ENCODE measurements around the gene ACTL7A. TPM values are rescaled to one million over a fixed set of nuclear protein-coding genes. Genes with fewer than 3 reads are reported as not detected.

Gene ACTL7A
- polyA plus RNA-seq, 1 experiment, result not detected

GRCh38 chr9:108857572-108857971 is 4.5 kb upstream of the ACTL7A start:
- Histone ChIP-seq H3K27me3 (ENCODE audit: control insufficient read depth, insufficient read depth, low read length) (peaks cover 2% of the 10 kb centered on the region), H3K27ac (ENCODE audit: low read depth, low read length) (no peak overlapping the region), H3K4me3 (ENCODE audit: low read depth, low read length) (no peak overlapping the region), H3K9me3 (ENCODE audit: control insufficient read depth, insufficient read depth, low read length) (peaks cover 12% of the 10 kb centered on the region; the same call in 1 of the 2 replicates)
- ChIA-PET POLR2A (no interaction called here), CTCF (no interaction called here)
- TF ChIP-seq, protein P1, sequence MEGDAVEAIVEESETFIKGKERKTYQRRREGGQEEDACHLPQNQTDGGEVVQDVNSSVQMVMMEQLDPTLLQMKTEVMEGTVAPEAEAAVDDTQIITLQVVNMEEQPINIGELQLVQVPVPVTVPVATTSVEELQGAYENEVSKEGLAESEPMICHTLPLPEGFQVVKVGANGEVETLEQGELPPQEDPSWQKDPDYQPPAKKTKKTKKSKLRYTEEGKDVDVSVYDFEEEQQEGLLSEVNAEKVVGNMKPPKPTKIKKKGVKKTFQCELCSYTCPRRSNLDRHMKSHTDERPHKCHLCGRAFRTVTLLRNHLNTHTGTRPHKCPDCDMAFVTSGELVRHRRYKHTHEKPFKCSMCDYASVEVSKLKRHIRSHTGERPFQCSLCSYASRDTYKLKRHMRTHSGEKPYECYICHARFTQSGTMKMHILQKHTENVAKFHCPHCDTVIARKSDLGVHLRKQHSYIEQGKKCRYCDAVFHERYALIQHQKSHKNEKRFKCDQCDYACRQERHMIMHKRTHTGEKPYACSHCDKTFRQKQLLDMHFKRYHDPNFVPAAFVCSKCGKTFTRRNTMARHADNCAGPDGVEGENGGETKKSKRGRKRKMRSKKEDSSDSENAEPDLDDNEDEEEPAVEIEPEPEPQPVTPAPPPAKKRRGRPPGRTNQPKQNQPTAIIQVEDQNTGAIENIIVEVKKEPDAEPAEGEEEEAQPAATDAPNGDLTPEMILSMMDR (IDR thresholded peaks at IDR 0.05; ENCODE audit: low read depth, low read length), result no peak
- DNase-seq (ENCODE audit: low read depth, low spot score), result no peak

GRCh38 chr9:108859459-108860114 is 2.5 kb upstream of the ACTL7A start:
- ChIA-PET POLR2A (no interaction called here), CTCF (no interaction called here)
- no peak for DNase-seq (ENCODE audit: low read depth, low spot score)

GRCh38 chr9:108860354-108860753 is 1.7 kb upstream of the ACTL7A start:
- peaks cover 8% of the 10 kb centered on the region; the same call in 1 of the 2 replicates for H3K9me3 ChIP-seq (ENCODE audit: control insufficient read depth, insufficient read depth, low read length)
- POLR2A ChIA-PET, result no interaction called here
- no peak for DNase-seq (ENCODE audit: low read depth, low spot score)
- no peak overlapping the region for H3K27ac ChIP-seq (ENCODE audit: low read depth, low read length)
- no peak overlapping the region for H3K4me3 ChIP-seq (ENCODE audit: low read depth, low read length)
- CTCF ChIA-PET, result no interaction called here
- peaks cover 2% of the 10 kb centered on the region for H3K27me3 ChIP-seq (ENCODE audit: control insufficient read depth, insufficient read depth, low read length)
- TF ChIP-seq, protein P1 (IDR thresholded peaks at IDR 0.05; ENCODE audit: low read depth, low read length), result no peak

More at GRCh38 chr9:108859459-108860114, 2.5 kb upstream of the ACTL7A start:
- no peak overlapping the region for H3K4me3 ChIP-seq (ENCODE audit: low read depth, low read length)
- H3K27me3 ChIP-seq (ENCODE audit: control insufficient read depth, insufficient read depth, low read length), result peaks cover 2% of the 10 kb centered on the region
- TF ChIP-seq, protein P1 (IDR thresholded peaks at IDR 0.05; ENCODE audit: low read depth, low read length), result no peak
- peaks cover 15% of the 10 kb centered on the region; the same call in 1 of the 2 replicates for H3K9me3 ChIP-seq (ENCODE audit: control insufficient read depth, insufficient read depth, low read length)
- H3K27ac ChIP-seq (ENCODE audit: low read depth, low read length), result no peak overlapping the region

GRCh38 chr9:108860764-108861163 is 1.3 kb upstream of the ACTL7A start:
- ChIA-PET POLR2A (no interaction called here), CTCF (no interaction called here)
- H3K9me3 ChIP-seq (ENCODE audit: control insufficient read depth, insufficient read depth, low read length), result peaks cover 4% of the 10 kb centered on the region; the same call in 1 of the 2 replicates
- DNase-seq (ENCODE audit: low read depth, low spot score), result no peak
- TF ChIP-seq, protein P1 (IDR thresholded peaks at IDR 0.05; ENCODE audit: low read depth, low read length), result no peak
- peaks cover 2% of the 10 kb centered on the region for H3K27me3 ChIP-seq (ENCODE audit: control insufficient read depth, insufficient read depth, low read length)
- H3K27ac ChIP-seq (ENCODE audit: low read depth, low read length), result no peak overlapping the region
- no peak overlapping the region for H3K4me3 ChIP-seq (ENCODE audit: low read depth, low read length)

DNA sequence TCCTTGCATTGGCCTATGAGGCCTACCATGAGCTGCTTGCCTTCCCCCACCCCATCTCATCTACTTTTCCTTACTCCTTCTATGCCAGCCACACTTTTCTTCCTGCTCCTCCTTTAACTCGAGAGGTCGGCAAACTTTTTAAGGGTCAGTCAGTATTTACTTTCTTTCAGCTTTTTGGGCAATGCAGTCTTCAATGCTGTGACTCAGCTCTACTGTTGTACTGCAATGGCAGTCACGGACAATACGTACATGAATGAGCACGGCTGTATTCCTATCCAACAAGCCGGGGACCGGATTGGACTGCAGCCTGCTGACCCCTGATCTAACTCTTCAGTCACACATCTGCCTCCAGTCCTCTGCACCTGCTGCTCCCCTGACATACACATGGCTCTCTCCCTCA is 602 bp upstream of the ACTL7A start:
- TF ChIP-seq, protein P1 (IDR thresholded peaks at IDR 0.05; ENCODE audit: low read depth, low read length), result no peak
- H3K9me3 ChIP-seq (ENCODE audit: control insufficient read depth, insufficient read depth, low read length), result peaks cover 3% of the 10 kb centered on the region; the same call in 1 of the 2 replicates
- DNase-seq (ENCODE audit: low read depth, low spot score), result no peak
- CTCF ChIA-PET, result no interaction called here
- no peak overlapping the region for H3K4me3 ChIP-seq (ENCODE audit: low read depth, low read length)
- no peaks in the 10 kb centered on the region for H3K27me3 ChIP-seq (ENCODE audit: control insufficient read depth, insufficient read depth, low read length)
- H3K27ac ChIP-seq (ENCODE audit: low read depth, low read length), result no peak overlapping the region
- POLR2A ChIA-PET, result no interaction called here

Data from AG04450 (cell line).